Measurements from ENCODE around the gene SRMS. TPM values are rescaled to one million over a fixed set of nuclear protein-coding genes. Genes with fewer than 3 reads are reported as not detected.

SRMS gene
- total RNA-seq, 1 donor from 2014 or later: not detected

GRCh38 chr20:63505281-63505680 is 42.3 kb downstream of the SRMS start:
- no peak for TF ChIP-seq CTCF (IDR thresholded peaks at IDR 0.05)
- H3K9me3 Mint-ChIP-seq (ENCODE audit: unreplicated experiment): peaks cover 5% of the 10 kb centered on the region

GRCh38 chr20:63504642-63505041 is 42.9 kb downstream of the SRMS start:
- DNase-seq (ENCODE audit: extremely low spot score, unreplicated experiment): no peak
- Mint-ChIP-seq H3K9me3 (ENCODE audit: unreplicated experiment) (peaks cover 5% of the 10 kb centered on the region), H3K36me3 (ENCODE audit: unreplicated experiment) (no peaks in the 10 kb centered on the region), H3K4me3 (ENCODE audit: unreplicated experiment) (no peak overlapping the region), H3K27me3 (ENCODE audit: unreplicated experiment) (peaks cover 28% of the 10 kb centered on the region), H3K27ac (ENCODE audit: unreplicated experiment) (no peak overlapping the region), H3K4me1 (ENCODE audit: unreplicated experiment) (no peaks in the 10 kb centered on the region)
- no peak for TF ChIP-seq CTCF (IDR thresholded peaks at IDR 0.05)

More at GRCh38 chr20:63505281-63505680, 42.3 kb downstream of the SRMS start:
- no peak overlapping the region for H3K4me3 Mint-ChIP-seq (ENCODE audit: unreplicated experiment)
- no peak overlapping the region for H3K27ac Mint-ChIP-seq (ENCODE audit: unreplicated experiment)
- H3K4me1 Mint-ChIP-seq (ENCODE audit: unreplicated experiment): no peaks in the 10 kb centered on the region
- H3K27me3 Mint-ChIP-seq (ENCODE audit: unreplicated experiment): peaks cover 34% of the 10 kb centered on the region
- no peaks in the 10 kb centered on the region for H3K36me3 Mint-ChIP-seq (ENCODE audit: unreplicated experiment)
- DNase-seq (ENCODE audit: extremely low spot score, unreplicated experiment): no peak

- peaks cover 22% of the 10 kb centered on the region for H3K27me3 Mint-ChIP-seq (ENCODE audit: unreplicated experiment)
- no peak for DNase-seq (ENCODE audit: extremely low spot score, unreplicated experiment)
- no peak overlapping the region for H3K27ac Mint-ChIP-seq (ENCODE audit: unreplicated experiment)
- no peaks in the 10 kb centered on the region for H3K36me3 Mint-ChIP-seq (ENCODE audit: unreplicated experiment)
- peaks cover 5% of the 10 kb centered on the region for H3K9me3 Mint-ChIP-seq (ENCODE audit: unreplicated experiment)
- no peaks in the 10 kb centered on the region for H3K4me1 Mint-ChIP-seq (ENCODE audit: unreplicated experiment)
- TF ChIP-seq CTCF (IDR thresholded peaks at IDR 0.05): no peak
- H3K4me3 Mint-ChIP-seq (ENCODE audit: unreplicated experiment): no peak overlapping the region
Measured at GRCh38 chr20:63503524-63503923, 44.0 kb downstream of the SRMS start.

GRCh38 chr20:63502671-63503172 is 44.8 kb downstream of the SRMS start:
- Mint-ChIP-seq H3K27me3 (ENCODE audit: unreplicated experiment) (peaks cover 16% of the 10 kb centered on the region), H3K36me3 (ENCODE audit: unreplicated experiment) (no peaks in the 10 kb centered on the region), H3K4me3 (ENCODE audit: unreplicated experiment) (no peak overlapping the region), H3K9me3 (ENCODE audit: unreplicated experiment) (peaks cover 5% of the 10 kb centered on the region), H3K27ac (ENCODE audit: unreplicated experiment) (no peak overlapping the region), H3K4me1 (ENCODE audit: unreplicated experiment) (no peaks in the 10 kb centered on the region)
- DNase-seq (ENCODE audit: extremely low spot score, unreplicated experiment): no peak
- TF ChIP-seq CTCF (IDR thresholded peaks at IDR 0.05): no peak

DNA sequence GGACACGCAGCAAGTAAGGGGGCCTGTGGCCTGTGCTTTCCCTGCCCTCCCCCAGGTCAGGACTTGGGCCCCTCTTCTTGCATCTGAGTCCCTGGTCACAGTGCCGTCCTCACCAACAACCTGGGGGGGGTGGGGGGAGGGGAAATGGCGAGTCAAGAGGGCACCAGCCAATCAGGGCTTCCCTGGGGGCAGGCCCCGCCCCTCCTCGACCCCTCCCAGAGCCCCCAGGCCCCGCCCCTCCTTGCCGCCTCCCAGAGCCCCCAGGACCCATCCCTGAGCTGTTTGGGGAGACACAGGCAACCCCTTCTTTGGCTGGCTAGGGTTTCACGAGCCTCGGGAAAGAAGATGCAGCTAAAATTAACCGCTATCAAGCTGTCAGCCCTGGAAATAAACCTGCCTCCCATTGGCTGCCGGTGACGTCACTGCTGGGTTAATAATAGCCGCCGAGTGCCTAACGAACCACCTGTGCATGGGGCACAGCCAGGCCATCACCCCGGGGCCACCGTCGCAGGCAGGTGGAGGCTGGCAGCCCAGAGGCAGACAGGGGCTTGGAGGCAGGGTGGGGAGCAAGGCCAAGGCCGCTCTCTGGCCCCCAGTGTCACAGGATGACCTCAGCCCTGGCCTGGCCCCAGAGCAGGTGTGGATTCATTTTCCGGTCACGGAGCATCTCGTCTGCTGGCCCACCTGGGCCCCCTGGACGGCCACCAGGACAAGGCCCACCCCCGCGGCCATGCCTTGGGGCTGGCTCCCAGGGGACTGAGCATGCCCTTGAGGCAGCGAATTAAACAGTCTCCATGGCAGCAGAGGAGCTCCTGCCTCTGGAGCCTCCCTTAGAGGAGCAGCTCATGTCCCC is 45.5 kb downstream of the SRMS start:
- no peak overlapping the region for H3K4me3 Mint-ChIP-seq (ENCODE audit: unreplicated experiment)
- peaks cover 5% of the 10 kb centered on the region for H3K9me3 Mint-ChIP-seq (ENCODE audit: unreplicated experiment)
- H3K4me1 Mint-ChIP-seq (ENCODE audit: unreplicated experiment): no peaks in the 10 kb centered on the region
- no peaks in the 10 kb centered on the region for H3K36me3 Mint-ChIP-seq (ENCODE audit: unreplicated experiment)
- no peak for TF ChIP-seq CTCF (IDR thresholded peaks at IDR 0.05)
- H3K27me3 Mint-ChIP-seq (ENCODE audit: unreplicated experiment): peaks cover 16% of the 10 kb centered on the region
- DNase-seq (ENCODE audit: extremely low spot score, unreplicated experiment): no peak
- H3K27ac Mint-ChIP-seq (ENCODE audit: unreplicated experiment): no peak overlapping the region
